ENCODE measurements around the gene F10. TPM values are rescaled to one million over a fixed set of nuclear protein-coding genes. Genes with fewer than 3 reads are reported as not detected.

F10 gene
- total and polyA plus RNA-seq, 2 of the 13 experiments (the other 11 are each of a cell fraction or from before 2014, with no cell fraction given), result 58.4 to 237 TPM

DNA sequence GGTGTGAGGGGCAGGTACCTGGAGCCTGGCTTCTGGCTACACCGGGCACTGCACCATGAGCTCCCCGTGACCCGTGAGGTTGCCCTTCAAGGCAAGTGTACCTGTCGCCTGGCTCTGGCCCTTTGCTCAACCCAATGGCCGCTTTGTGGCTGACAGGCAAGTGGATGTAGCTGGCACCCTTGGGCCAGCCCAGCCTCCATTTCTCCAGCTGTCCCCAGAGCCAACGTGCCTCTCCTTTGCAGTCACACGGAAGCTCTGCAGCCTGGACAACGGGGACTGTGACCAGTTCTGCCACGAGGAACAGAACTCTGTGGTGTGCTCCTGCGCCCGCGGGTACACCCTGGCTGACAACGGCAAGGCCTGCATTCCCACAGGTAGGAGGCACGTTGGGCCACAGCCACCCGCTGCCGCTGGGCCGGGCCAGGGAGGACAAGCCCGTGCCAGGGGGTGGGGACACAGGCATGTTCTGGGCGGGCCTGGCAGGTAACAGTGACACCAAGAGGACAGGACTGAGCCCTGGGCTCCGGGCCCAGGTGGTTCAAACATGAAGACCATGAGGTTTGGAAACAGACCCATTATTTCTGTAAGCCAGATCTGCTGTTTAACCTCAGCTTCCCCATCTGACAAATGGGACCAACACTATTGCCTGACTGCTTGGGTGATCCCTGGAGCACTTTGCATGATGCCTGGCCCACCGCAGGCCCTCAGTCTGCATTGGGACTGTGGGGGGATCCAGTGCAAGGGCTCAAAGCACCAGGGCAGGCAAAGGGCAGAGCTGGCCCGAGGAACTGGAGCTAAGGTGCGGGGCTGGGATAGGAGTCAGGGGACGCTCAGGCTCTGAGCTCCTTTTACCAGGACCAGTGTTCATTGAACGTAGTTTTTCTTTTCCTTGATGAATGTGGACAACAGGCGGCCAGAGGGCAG, 18.3 kb downstream of the F10 start (continued):
- peak; percentile 34; the same call in 1 of the 2 replicates for TF ChIP-seq ZFP91 (CRISPR knock-in tag; IDR thresholded peaks at IDR 0.05; ENCODE audit: borderline replicate concordance)
- no peak for TF ChIP-seq ZNF747 (CRISPR knock-in tag; IDR thresholded peaks at IDR 0.05; ENCODE audit: borderline replicate concordance)
- TF ChIP-seq SYNCRIP (IDR thresholded peaks at IDR 0.05; ENCODE audit: insufficient read depth, low read depth, low read length), result no peak
- TF ChIP-seq TCF7 (IDR thresholded peaks at IDR 0.05; ENCODE audit: low read depth), result no peak
- TF ChIP-seq ZNF3 (CRISPR knock-in tag; IDR thresholded peaks at IDR 0.05), result no peak
- TF ChIP-seq ZNF430 (CRISPR knock-in tag; IDR thresholded peaks at IDR 0.05), result no peak
- no peak for TF ChIP-seq GLI4 (CRISPR knock-in tag; IDR thresholded peaks at IDR 0.05; ENCODE audit: borderline replicate concordance)
- no peak for TF ChIP-seq ZNF670 (CRISPR knock-in tag; IDR thresholded peaks at IDR 0.05; ENCODE audit: borderline replicate concordance)
- TF ChIP-seq ZNF792 (CRISPR knock-in tag; IDR thresholded peaks at IDR 0.05), result no peak
- no peak for TF ChIP-seq MIXL1 (CRISPR knock-in tag; IDR thresholded peaks at IDR 0.05)
- no peak for TF ChIP-seq ZNF180 (CRISPR knock-in tag; IDR thresholded peaks at IDR 0.05; ENCODE audit: borderline replicate concordance, low read depth)
- no peak for TF ChIP-seq ZNF720 (CRISPR knock-in tag; IDR thresholded peaks at IDR 0.05)
- TF ChIP-seq SMAD1 (CRISPR knock-in tag; IDR thresholded peaks at IDR 0.05; ENCODE audit: borderline replicate concordance, low read depth), result no peak
- no peak for TF ChIP-seq HNRNPH1 (optimal IDR thresholded peaks at IDR 0.05; ENCODE audit: low read depth, low read length)
- TF ChIP-seq ZNF83 (CRISPR knock-in tag; IDR thresholded peaks at IDR 0.05; ENCODE audit: borderline replicate concordance), result no peak
- no peak for TF ChIP-seq FOXK1 (CRISPR knock-in tag; IDR thresholded peaks at IDR 0.05; ENCODE audit: borderline replicate concordance, low read depth)
- TF ChIP-seq, protein P1, sequence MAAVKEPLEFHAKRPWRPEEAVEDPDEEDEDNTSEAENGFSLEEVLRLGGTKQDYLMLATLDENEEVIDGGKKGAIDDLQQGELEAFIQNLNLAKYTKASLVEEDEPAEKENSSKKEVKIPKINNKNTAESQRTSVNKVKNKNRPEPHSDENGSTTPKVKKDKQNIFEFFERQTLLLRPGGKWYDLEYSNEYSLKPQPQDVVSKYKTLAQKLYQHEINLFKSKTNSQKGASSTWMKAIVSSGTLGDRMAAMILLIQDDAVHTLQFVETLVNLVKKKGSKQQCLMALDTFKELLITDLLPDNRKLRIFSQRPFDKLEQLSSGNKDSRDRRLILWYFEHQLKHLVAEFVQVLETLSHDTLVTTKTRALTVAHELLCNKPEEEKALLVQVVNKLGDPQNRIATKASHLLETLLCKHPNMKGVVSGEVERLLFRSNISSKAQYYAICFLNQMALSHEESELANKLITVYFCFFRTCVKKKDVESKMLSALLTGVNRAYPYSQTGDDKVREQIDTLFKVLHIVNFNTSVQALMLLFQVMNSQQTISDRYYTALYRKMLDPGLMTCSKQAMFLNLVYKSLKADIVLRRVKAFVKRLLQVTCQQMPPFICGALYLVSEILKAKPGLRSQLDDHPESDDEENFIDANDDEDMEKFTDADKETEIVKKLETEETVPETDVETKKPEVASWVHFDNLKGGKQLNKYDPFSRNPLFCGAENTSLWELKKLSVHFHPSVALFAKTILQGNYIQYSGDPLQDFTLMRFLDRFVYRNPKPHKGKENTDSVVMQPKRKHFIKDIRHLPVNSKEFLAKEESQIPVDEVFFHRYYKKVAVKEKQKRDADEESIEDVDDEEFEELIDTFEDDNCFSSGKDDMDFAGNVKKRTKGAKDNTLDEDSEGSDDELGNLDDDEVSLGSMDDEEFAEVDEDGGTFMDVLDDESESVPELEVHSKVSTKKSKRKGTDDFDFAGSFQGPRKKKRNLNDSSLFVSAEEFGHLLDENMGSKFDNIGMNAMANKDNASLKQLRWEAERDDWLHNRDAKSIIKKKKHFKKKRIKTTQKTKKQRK (IDR thresholded peaks at IDR 0.05; ENCODE audit: low read length), result no peak
- TF ChIP-seq ZNF33A (CRISPR knock-in tag; IDR thresholded peaks at IDR 0.05; ENCODE audit: borderline replicate concordance), result no peak
- no peak for TF ChIP-seq IRX3 (CRISPR knock-in tag; IDR thresholded peaks at IDR 0.05; ENCODE audit: borderline replicate concordance, low read depth)
- no peak for TF ChIP-seq THAP9 (CRISPR knock-in tag; IDR thresholded peaks at IDR 0.05; ENCODE audit: borderline replicate concordance)
- no peak for TF ChIP-seq MAFF (IDR thresholded peaks at IDR 0.05; ENCODE audit: low read depth, low read length)
- TF ChIP-seq MXD3 (CRISPR knock-in tag; IDR thresholded peaks at IDR 0.05), result no peak
